ENCODE results near the gene PIAS4.
A peak's percentile ranks its signal among the peaks of the same experiment; 100 is the strongest.

PIAS4 gene

DNA sequence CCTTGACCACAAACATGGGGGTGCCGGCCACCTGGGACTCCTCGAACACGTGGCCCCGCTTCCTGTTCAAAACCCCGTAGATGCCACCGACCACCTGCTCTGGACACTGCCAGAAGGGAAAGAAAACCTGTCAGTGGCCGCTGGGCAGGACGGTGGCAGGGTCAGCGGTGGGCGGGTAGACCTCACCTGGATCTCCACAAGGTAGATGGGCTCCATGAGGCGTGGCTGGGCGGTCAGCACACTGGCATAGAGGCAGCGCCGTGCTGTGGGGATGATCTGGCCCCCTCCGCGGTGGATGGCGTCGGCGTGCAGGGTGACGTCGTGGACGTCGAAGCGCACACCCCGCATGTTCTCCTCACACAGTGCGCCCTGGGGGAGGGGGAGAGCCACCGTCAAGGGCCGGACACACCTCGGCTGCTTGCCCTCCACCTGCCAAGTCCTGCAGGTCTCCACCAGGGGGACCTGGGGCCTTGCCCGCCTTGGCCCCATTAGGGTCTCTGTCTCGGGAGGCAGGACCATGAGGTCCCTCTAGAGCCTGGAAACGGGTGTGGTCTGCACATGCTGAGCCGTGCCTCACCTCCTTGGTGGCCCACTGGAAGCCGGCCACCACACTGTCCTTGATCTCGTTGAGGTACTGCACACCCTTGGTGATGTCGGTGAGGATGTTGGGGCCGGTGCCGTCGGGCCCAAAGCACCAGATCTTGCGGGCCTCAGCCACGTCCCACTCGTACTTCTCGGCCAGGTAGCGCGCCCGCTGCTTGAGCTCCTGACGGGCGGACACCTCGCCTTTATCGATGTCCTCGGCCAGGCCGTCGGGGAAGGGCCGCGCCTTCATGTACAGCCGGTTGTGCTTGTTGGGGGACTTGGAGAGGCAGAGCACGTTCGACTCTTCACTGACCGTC, 30.0 kb upstream of the PIAS4 start:
- DNase-seq (ENCODE audit: low read depth), result no peak

DNA sequence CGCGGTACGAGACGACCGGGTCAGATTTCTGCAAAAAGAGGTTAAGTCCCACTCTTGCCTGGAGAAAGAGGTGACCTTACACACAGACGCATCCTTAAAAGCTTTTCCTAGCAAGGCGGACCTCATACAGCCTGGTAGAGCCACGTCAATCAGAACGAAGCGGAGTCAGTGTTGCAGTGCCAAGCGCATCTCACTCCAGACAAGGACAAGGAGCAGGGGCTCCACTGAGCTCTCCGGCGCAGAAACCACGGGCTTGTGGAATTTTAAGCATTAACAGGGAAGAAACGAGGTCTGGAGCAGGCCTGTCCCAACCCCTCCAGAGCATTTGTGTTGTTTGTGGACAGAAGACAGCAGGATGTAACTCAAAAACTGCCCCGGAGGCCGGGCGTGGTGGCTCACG, 29.4 kb upstream of the PIAS4 start:
- no peak for DNase-seq (ENCODE audit: low read depth)

DNA sequence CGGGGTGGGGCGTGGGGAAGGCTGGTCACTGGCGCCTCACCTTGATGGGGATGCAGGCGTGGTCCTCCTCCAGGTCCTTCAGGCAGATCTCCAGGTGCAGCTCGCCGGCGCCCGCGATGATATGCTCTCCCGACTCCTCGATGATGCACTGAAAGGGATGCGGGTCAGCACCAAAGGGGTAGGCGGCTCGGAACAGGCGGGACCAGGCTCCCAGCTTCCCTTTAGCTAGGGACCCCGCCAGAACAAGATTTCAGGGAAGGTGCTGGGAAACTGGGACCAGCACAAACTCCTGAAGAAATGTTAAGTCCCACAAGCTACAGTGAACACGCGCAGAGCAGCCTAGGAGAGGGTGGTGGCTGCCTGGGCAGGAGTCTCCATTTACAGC, 28.3 kb upstream of the PIAS4 start:
- no peak for DNase-seq (ENCODE audit: low read depth)

DNA sequence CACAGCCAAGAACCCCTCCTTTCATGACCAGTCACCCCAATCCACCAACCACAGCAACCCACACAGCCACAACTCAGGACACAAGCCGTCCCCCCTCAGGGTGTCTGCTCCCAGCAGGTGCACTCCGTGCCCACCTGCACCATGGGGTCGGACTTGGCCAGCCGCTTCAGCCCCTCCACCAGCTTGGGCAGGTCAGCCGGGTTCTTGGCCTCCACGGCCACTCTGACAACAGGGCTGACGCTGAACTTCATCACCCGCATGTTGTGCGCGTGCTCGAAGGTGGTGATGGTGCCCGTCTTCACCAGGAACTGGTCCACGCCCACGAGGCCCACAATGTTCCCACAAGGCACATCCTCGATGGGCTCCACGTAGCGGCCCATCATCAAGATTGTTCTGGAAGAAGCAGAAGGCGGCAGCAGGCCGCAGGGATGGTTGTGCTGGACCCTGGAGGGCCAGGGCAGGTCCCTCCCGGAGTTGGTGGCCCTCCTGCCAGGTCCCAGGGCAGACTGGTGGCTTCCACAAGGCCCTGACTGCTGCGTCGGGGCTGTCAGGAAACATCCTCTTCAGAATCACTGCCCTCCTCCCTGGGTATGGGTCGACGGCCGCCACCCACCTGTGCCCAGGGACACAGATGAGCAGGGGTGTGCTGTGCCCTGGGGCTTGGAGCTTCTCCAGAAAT, 27.7 kb upstream of the PIAS4 start:
- no peak for DNase-seq (ENCODE audit: low read depth)

DNA sequence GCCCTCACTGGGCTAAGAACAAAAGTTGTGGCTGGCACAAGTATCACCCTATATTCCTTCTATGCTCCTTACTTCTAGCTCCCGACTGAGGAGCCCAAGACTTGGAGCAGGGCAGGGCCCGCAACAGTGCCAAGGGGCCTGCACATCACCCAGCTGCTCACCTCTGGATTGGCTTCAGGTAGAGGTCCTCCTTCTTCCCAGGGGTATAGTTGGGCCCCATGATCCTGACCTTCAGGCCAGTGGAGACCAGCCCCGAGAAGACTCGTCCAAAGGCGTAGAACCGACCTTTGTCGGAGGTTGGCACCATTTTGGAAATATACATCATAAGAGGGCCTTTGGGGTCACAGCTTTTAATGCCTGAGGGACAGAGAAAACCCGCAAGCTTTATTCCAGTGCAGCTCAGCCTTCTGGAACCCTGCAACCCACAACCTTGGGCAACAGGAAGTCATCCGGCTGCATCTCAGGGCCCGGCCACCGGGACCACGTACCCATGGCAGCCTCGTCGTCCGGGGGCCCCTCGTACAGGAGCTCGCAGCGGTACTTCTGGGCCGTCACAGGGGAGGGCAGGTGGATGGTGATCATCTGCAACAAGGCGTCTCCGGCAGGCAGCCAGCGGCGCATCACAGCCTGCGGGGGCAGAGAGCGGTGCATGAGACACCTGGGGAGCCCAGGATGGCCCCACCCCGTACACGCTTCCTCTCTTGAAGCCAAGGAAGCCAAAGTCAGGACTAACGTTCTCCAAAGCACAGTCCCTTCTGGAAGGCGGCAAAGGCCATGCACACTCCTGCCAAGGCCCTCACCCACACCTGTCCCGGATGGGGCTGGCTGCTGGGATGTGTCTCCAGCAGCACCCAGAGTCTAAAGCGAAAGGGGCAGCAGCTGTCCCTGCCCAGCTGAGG, 26.9 kb upstream of the PIAS4 start:
- no peak for DNase-seq (ENCODE audit: low read depth)

DNA sequence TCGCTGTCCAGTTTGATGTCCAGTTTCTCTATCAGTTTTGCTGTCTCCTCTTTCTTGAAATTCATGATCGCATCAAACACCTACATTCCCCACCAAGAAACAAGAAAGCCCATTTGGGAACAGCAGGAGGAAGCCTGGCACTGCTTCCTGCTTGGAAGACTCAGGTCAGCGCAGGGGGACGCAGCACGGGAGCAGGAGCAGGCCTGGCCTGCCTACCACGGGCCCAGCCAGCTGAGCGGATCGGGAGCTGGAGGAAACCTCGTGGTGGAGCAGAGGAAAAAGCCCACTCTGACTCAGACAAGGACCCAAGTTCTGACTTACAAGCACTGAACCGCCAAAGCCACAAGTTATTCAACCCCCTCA, 26.2 kb upstream of the PIAS4 start:
- no peak for DNase-seq (ENCODE audit: low read depth)

DNA sequence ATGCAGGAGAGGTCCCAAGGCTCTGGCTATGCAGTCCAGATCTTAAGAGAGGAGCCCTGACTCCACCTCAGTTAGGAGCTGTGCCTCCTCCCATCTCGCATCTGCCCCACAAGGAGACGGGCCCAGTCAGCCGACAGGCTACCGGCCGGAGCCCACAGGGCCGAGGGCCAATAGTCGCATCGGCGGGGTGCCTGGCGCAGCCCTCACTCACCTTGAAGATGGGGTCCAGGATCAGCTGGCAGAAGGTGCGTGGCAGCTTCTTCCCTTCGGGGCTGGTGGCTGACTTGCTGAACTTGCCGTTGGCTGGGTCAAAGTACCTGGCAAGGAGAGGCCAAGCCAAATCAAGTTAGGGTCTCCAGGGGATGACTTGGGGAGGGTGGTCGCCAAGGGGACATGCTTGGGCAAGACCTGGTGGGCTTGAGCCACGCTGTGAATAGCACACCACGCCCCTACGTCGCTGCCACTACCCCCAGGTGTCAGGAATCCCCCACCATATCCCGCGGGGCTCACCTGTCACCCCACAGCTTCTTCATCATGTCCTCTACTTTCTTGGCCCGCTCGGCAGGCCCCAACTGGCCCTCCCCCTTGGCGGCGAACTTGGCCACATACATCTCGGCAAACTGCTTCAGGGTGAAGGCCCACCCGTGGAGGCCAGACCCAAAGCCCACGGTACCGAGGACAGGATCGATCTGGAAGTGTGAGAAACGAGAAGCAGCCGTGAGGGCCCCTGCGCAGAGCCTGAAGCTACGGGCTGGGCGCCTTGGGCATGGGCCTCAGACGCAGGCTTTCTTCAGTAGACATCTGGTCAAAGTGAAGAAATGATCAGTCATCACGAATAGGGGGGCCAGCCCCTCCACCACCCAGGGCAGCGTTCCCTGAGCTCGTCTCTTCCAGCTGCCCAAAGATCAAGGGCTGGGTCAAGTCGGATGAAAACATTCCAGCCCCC, 25.5 kb upstream of the PIAS4 start:
- DNase-seq (ENCODE audit: low read depth), result no peak

DNA sequence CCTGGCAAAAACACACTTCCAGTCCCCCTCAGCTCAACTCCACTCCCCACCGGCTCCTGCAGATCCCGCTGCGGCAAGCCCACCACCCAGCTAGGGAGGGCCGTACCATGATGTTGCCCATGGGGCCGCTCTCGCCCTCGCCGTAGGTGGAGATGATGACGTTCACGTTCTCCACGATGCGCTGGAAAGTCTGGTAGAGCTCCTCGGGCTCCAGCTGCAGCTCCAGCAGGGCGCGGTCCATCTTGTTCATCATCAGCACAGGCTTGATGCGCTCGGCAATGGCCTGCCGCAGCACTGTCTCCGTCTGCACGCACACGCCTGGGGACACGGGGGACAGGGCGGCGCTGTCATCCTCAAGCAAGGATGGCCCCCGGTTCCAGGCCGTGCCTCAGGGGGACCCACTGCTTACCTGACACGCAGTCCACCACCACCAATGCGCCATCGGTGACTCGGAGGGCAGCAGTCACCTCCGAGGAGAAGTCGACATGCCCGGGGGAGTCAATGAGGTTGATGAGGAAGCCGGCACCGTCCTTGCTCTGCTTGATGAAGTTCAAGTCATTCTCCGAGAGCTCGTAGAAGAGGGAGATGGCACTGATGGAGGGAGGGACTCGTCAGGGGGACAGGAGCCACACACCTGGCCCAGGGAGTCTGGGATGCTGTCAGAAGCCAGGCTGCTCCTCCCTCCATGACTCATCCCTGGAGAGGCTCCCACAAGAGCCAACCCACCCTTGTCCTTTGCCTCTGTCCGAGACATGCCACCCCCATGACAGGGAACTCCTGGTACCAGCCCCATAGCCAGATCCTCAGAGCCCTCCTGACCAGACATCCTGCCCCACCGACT, 24.6 kb upstream of the PIAS4 start:
- no peak for DNase-seq (ENCODE audit: low read depth)

DNA sequence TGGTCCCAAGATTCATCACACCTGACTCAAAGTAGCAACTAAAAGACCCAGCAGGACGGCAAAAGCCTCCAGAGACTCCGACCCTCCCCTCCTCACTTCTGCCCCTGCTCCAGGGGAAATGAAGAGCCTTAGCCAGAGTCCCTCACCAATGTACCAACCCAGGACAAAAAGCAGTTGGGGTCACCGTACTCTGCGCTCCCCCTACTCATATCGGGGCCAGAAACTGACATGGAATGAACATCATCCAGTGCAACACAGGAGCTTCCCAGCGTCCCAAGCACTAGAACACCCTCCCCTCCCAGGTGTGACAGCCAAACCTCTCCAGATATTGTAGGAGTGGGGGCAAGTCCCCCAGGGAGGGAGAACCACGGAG, 24.0 kb upstream of the PIAS4 start:
- DNase-seq (ENCODE audit: low read depth), result no peak

DNA sequence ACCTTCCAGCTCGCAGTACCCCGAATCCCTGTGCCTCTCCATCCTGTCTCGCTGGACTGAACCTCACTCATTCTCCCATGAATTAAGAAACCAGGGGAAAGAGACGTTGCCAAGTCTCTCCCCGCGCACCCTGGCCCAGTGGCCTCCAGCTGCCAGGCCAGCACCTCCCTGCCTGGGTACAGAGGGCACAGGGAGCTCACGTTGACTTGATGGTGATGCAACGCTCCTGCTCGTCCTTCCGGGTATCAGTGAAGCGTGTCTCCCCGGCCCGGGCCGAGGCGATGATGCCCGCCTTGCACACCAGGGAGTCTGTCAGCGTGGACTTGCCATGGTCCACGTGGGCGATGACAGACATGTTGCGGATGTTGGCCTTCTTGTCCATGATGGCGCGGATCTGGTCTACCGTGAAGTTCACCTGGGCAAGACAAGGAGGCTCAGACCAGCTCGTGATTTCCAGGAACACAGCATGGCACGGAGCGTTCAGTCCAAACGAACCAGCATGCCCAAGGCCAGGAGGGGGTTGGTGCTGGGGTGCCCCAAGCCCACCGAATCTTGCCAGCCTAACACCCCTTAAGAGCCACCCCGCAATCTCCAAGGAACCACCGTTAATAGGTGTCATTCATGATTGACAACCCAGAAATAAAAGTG, 23.5 kb upstream of the PIAS4 start:
- DNase-seq (ENCODE audit: low read depth), result no peak

DNA sequence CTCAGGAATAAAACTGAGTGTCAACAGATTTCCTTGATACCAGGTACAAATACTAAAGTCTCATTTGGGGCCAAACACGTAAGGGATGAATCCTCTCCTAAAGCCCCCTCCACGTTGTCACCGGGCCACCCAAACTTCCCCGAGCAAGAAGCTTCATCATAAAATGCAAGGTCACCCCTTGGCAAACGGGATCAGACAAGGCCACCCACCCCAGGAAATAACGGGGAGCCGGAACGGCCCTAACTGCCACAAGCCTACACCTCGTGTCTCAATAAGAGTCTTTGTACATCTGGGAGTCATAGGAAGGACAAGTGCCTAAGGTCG, 23.0 kb upstream of the PIAS4 start:
- DNase-seq (ENCODE audit: low read depth), result no peak

DNA sequence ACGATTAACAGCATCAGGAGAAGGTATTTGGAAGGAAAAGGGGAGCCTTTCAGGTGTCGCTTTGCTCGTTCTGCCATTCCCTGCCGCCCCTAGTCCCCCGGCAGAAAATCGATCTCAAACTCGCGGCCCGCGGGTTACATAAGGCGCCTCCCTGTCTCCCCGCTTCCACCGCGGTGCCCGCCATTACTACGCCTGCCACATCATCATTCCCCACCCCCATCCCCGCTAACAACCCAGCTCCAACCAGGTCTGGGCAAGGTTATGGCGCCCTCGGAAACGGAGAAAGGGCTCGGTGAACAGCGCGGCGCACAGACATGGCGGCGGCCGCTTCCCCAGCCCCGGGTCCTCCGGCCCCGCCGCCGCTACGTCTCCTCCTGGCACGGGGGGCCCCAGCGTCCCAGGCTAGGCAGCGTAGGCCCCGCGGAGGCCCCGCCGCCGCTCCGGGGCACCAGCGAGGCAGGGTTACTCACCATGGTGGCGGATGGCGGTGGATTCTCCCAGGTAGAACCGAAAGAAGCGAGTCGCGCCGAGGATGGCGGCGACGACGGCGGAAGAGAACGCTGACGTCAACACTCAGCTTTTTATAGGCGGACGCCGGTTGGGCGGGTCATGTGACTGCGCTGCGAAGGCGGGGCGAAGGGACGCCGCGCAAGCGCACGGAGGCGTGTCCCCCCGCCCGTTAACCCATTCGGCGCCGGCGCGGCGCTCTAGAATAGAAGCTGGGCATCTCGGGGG, 22.5 kb upstream of the PIAS4 start, which contains the start of gene EEF2:
TSS of gene EEF2 (minus strand) at position 556 of the 735 bp plus-strand sequence. CDS start at position 473, 83 bp downstream.
- peak; percentile 90 for DNase-seq (ENCODE audit: low read depth)

DNA sequence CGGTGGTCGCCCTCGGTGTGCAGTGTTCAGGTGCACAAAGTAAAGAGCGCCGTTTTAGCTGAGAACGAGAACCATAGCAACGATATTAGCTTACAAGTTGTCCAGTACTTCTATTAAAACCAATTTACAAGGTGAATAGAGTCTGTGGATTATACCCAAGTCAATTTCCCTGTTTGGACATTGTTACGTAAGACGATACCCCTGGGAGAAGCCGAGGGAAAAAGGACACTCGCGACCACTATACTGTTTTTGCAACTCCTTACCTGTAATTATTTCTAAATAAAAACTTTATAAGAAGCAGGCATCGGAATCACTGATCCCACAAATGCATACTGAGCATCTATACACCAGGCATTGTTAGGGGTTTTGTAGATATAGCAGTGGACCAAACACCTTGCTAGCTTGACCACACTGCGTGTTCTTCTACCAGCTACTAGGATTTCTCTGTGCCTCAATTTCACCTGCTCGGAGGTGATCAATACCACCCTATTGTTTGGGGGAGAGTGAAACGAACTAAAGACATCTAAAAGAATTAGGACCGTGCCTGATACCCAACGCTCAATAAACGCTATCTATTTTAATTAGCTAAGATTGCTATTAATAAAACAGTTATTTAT, 21.8 kb upstream of the PIAS4 start:
- DNase-seq (ENCODE audit: low read depth), result no peak

DNA sequence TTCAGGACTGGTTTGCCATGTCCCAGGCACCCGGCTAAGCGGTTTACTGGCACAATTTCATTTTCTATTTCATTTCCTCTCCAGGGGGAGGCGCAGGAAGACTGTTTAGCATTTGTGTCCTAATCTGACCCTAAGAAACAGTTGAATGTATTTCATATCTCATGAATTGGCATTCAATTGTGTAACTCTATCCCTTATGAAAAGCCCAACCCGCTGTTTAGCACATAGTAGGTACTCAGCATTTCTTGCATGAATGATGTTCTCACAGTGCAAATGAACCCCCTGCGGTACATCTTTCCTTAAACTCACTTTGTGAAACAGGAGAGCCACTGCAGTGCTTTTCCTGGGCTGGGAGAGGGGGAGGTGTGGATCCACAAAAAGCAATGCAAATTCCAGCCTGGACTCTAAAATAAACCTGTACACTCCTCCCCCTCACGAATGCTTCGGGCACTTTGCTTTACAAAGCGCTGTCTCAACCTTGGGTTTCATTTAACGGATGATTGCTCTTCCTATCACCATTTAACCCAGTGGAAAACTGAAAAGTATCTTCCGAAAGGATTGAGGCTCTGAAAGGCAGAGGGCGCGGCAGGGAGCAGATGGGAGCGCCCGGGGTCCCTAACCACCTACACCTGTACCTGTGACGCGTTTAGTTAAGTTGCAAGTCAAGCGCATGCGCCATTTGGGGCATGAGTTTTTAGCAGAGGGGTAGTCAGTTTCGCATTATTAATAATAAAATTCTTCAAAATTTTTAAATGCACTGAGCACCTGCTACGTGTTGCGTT, 21.1 kb upstream of the PIAS4 start:
- DNase-seq (ENCODE audit: low read depth), result peak; percentile 49

DNA sequence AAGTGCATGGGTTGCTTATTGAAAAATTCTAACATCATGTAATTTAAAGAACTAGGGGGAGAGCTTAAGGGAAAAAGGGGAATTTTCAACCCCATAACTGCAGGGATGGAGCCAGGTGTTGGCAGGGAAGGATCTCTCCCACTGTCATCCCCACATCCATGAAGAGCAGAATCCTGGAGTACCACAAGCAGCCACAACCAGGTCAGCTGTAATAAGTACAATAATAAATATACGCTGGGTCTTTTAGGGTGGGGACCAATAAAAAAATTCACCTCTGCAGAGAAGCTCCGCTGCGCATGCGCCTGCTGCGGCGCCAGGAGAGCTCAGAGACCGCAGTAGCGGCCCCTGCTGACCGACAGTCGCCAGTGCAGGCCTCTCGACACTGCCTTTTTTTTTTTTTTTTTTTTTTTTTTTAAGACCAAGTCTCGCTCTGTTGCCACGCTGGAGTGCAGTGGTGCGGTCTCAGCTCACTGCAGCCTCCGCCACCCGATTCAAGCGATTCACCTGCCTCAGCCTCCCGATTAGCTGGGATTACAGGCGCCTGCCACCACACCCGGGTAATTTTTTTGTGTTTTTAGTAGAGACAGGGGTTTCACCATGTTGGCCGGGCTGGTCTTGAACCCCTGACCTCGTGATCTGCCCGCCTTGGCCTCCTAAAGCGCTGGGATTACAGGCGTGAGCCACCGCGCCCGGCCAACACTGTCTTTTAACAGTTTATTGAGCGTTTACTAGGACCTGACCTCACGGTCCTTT, 19.7 kb upstream of the PIAS4 start:
- peak; percentile 75 for DNase-seq (ENCODE audit: low read depth)

DNA sequence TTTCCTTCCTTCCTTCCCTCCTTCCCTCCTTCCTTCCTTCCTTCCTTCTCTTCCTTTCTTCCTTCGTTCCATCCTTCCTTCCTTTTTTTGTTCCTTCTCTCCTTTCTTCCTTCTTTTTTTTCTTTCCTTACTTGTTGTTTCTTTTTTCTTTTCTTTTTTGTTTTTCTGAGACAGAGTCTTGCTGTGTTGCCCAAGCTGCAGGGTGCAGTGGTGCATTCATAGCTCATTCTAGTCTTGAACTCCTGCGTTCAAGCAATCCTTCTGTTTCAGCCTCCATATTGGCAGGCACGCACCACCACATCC, 16.8 kb upstream of the PIAS4 start:
- no peak for DNase-seq (ENCODE audit: low read depth)

DNA sequence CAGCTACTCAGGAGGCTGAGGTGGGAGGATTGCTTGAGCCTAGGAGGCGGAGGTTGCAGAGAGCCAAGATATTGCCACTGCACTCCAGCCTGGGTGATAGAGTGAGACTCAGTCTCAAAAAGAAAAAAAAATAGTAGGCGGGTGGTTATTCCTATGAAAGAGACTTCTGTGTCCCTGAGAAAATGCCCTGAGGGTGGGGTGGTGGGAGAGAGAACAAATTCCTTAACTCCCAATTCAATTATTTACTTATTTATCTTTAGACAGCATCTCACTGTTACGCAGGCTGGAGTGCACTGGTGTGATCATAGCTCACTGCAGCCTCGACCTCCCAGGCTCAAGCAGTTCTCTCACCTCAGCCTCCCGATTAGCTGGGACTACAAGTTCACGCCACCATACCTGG, 11.9 kb upstream of the PIAS4 start:
- DNase-seq (ENCODE audit: low read depth), result no peak
